ENCODE results near the gene ZC3H15. TPM values are rescaled to one million over a fixed set of nuclear protein-coding genes. Genes with fewer than 3 reads are reported as not detected.

The ZC3H15 gene
- polyA plus RNA-seq, 2 of the 4 experiments (the other 2 are of a cell fraction) = 99.2 to 191 TPM

GRCh38 chr2:186540941-186541340, 54.9 kb downstream of the ZC3H15 start:
- Histone ChIP-seq H3K4me1 (peaks cover 56% of the 10 kb centered on the region), H3K9me3 (no peaks in the 10 kb centered on the region), H3K4me3 (no peak overlapping the region), H3K4me2 (peak overlapping the region; percentile 44; the same call in 2 of the 3 replicates), H3K27ac (peak overlapping the region; percentile 90 to 91; a peak in 4 of 6 replicates)
- ATAC-seq (no peak), DNase-seq (ENCODE audit: low read depth in 1 of 2, low spot score in 1 of 2) (no peak), FAIRE-seq (no peak)
- 87% methylated on average over 4 of the region's 4 CpGs for WGBS (ENCODE audit: missing lambda C conversion rate)
- TF ChIP-seq JUNB (IDR thresholded peaks at IDR 0.05) (no peak), FOXS1 (CRISPR knock-in tag; IDR thresholded peaks at IDR 0.05) (no peak), CBX2 (IDR thresholded peaks at IDR 0.05; ENCODE audit: borderline replicate concordance, low read depth) (no peak), SMC3 (IDR thresholded peaks at IDR 0.05) (no peak), POLR2A (IDR thresholded peaks at IDR 0.05; ENCODE audit: low read length) (no peak), MYC (IDR thresholded peaks at IDR 0.05; ENCODE audit: borderline replicate concordance, low read length) (no peak), CEBPB (IDR thresholded peaks at IDR 0.05) (no peak), HEYL (CRISPR knock-in tag; IDR thresholded peaks at IDR 0.05) (no peak), TP53 (CRISPR knock-in tag; IDR thresholded peaks at IDR 0.05) (no peak), RCOR1 (IDR thresholded peaks at IDR 0.05; ENCODE audit: low read depth, low read length) (no peak), CBX8 (IDR thresholded peaks at IDR 0.05) (no peak), RFX5 (IDR thresholded peaks at IDR 0.05) (no peak), KDM1A (IDR thresholded peaks at IDR 0.05; ENCODE audit: low read depth) (no peak), KDM5A (IDR thresholded peaks at IDR 0.05) (no peak), HOXB5 (CRISPR knock-in tag; IDR thresholded peaks at IDR 0.05) (no peak), PHF8 (IDR thresholded peaks at IDR 0.05; ENCODE audit: borderline replicate concordance, low read depth) (no peak), HOXB13 (CRISPR knock-in tag; IDR thresholded peaks at IDR 0.05; ENCODE audit: low read depth) (no peak)
- TF ChIP-seq, protein P1, sequence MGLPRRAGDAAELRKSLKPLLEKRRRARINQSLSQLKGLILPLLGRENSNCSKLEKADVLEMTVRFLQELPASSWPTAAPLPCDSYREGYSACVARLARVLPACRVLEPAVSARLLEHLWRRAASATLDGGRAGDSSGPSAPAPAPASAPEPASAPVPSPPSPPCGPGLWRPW (IDR thresholded peaks at IDR 0.05) = no peak
- TF ChIP-seq, protein P2, sequence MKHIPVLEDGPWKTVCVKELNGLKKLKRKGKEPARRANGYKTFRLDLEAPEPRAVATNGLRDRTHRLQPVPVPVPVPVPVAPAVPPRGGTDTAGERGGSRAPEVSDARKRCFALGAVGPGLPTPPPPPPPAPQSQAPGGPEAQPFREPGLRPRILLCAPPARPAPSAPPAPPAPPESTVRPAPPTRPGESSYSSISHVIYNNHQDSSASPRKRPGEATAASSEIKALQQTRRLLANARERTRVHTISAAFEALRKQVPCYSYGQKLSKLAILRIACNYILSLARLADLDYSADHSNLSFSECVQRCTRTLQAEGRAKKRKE (CRISPR knock-in tag; IDR thresholded peaks at IDR 0.05; ENCODE audit: low read depth) = no peak
- POLR2A ChIA-PET = interaction anchor here (2.1 kb wide), 1 partner anchor 48 kb away, joined by 11 read pairs; the partner anchor contains the start of gene ITGAV
- CTCF ChIA-PET = interaction anchor here (0.8 to 1.0 kb wide), 2 partner anchors 37 to 101 kb away, joined by 3 to 4 read pairs; no protein-coding TSS in a partner anchor

- POLR2A ChIA-PET = no interaction called here
- no peak for DNase-seq (ENCODE audit: low read depth in 1 of 2, low spot score in 1 of 2)
- TF ChIP-seq EHF (CRISPR knock-in tag; IDR thresholded peaks at IDR 0.05) (no peak), TFCP2L1 (CRISPR knock-in tag; IDR thresholded peaks at IDR 0.05) (no peak), HOXA7 (CRISPR knock-in tag; IDR thresholded peaks at IDR 0.05) (no peak), FOSB (CRISPR knock-in tag; IDR thresholded peaks at IDR 0.05) (no peak)
- TF ChIP-seq, protein P3, sequence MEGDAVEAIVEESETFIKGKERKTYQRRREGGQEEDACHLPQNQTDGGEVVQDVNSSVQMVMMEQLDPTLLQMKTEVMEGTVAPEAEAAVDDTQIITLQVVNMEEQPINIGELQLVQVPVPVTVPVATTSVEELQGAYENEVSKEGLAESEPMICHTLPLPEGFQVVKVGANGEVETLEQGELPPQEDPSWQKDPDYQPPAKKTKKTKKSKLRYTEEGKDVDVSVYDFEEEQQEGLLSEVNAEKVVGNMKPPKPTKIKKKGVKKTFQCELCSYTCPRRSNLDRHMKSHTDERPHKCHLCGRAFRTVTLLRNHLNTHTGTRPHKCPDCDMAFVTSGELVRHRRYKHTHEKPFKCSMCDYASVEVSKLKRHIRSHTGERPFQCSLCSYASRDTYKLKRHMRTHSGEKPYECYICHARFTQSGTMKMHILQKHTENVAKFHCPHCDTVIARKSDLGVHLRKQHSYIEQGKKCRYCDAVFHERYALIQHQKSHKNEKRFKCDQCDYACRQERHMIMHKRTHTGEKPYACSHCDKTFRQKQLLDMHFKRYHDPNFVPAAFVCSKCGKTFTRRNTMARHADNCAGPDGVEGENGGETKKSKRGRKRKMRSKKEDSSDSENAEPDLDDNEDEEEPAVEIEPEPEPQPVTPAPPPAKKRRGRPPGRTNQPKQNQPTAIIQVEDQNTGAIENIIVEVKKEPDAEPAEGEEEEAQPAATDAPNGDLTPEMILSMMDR (IDR thresholded peaks at IDR 0.05) = no peak
- CTCF ChIA-PET = no interaction called here
- Histone ChIP-seq H3K4me1 (peaks cover 66% of the 10 kb centered on the region), H3K4me2 (peak overlapping the region; percentile 44), H3K4me3 (no peak overlapping the region), H3K9me3 (no peaks in the 10 kb centered on the region), H3K27ac (peak overlapping the region; percentile 90 to 91)
- ATAC-seq = no peak
- FAIRE-seq = no peak
- WGBS (ENCODE audit: missing lambda C conversion rate) = 60% methylated on average over 4 of the region's 4 CpGs
These were observed 55.9 kb downstream of the ZC3H15 start for GRCh38 chr2:186542002-186542401.

Measured in A549 (cell line).